Body of pancreas (tissue), 4 donors: ENCODE results near the gene DIO2. TPM values are rescaled to one million over a fixed set of nuclear protein-coding genes. Genes with fewer than 3 reads are reported as not detected.

ENCODE experiments used
- ATAC-seq: fragments of 150-250 bp; one replicate; pipeline ENCODE4 v1.9.1; 2016
- DNase-seq, 4 donors: peaks; one replicate each; pipeline ENCODE4 v3.0.0-alpha.2; 2019
- H3K27ac ChIP-seq, 4 donors: fragments of 200-600 bp; sonication (generic); 1 replicate in 3 of 4; 2 replicates in 1 of 4; pipeline versions ENCODE4 v1.5.1 to v1.6.1; 2016 to 2019; ENCODE audit warnings: mild to moderate bottlenecking in 1 of 4, mixed read lengths in 1 of 4, moderate library complexity in 1 of 4
- H3K27me3 ChIP-seq, 2 donors: fragments of 200-600 bp; sonication (generic); one replicate each; pipeline ENCODE4 v1.6.0; 2016; ENCODE audit warnings: mild to moderate bottlenecking in 1 of 2
- H3K36me3 ChIP-seq, 2 donors: fragments of 200-600 bp; sonication (generic); replicated peaks in 1 of 2; 2 replicates each; pipeline ENCODE4 v1.5.1; 2016; ENCODE audit warnings: low read depth in 2 of 2; ENCODE audit not compliant: insufficient read depth in 1 of 2
- H3K4me1 ChIP-seq: fragments of 200-600 bp; sonication (generic); one replicate; pipeline ENCODE4 v1.6.0; 2016
- H3K4me3 ChIP-seq, 2 donors: fragments of 200-600 bp; sonication (generic); 1 replicate in 1 of 2; 2 replicates in 1 of 2; pipeline ENCODE4 v1.5.1; 2016 to 2019
- H3K9me3 ChIP-seq, 3 donors: fragments of 200-600 bp; sonication (generic); 1 replicate in 2 of 3; 2 replicates in 1 of 3; pipeline ENCODE4 v1.5.1; 2016
- POLR2A ChIP-seq, 3 donors: fragments of 450-650 bp; IDR thresholded peaks; one replicate each; pipeline ENCODE4 v1.6.1; 2016; ENCODE audit warnings: antibody characterized with exemption in 3 of 3, mild to moderate bottlenecking in 2 of 3
- WGBS, 2 donors: methylation state at CpG; one replicate each; pipeline ENCODE4 v1.1.5; 2017; 5-methylcytosine and 5-hydroxymethylcytosine counted together
- intact Hi-C: fragments of 100-400 bp; cut with DNase I; formaldehyde crosslinking; loops from one replicate; pipeline ENCODE4 v1.15.1; 2023
- total RNA-seq, 2 donors: library from RNA; depleted of rRNA; stranded (reverse); fragments of >200 nt; gene quantifications; one replicate each; pipeline ENCODE4 v1.1.0, GENCODE V29; 2016
- TF ChIP-seq, protein P1 (sequence below), 7 experiments: fragments of 450-650 bp in 4 of 7; fragments of 200-600 bp in 3 of 7; sonication (generic) in 3 of 7; IDR thresholded peaks; one replicate each; pipeline ENCODE4 v1.5.1; 2016 to 2019; ENCODE audit warnings: antibody characterized with exemption in 7 of 7

DIO2 gene
- total RNA-seq, 2 donors from 2014 or later, result under 0.01 to 1.8 TPM

- WGBS, 2 donors, result 42 to 60% methylated on average over 10 of the region's 10 CpGs
- intact Hi-C loops, result no loop called here
- TF ChIP-seq, protein P1, sequence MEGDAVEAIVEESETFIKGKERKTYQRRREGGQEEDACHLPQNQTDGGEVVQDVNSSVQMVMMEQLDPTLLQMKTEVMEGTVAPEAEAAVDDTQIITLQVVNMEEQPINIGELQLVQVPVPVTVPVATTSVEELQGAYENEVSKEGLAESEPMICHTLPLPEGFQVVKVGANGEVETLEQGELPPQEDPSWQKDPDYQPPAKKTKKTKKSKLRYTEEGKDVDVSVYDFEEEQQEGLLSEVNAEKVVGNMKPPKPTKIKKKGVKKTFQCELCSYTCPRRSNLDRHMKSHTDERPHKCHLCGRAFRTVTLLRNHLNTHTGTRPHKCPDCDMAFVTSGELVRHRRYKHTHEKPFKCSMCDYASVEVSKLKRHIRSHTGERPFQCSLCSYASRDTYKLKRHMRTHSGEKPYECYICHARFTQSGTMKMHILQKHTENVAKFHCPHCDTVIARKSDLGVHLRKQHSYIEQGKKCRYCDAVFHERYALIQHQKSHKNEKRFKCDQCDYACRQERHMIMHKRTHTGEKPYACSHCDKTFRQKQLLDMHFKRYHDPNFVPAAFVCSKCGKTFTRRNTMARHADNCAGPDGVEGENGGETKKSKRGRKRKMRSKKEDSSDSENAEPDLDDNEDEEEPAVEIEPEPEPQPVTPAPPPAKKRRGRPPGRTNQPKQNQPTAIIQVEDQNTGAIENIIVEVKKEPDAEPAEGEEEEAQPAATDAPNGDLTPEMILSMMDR (IDR thresholded peaks at IDR 0.05), result no peak
- TF ChIP-seq POLR2A (IDR thresholded peaks at IDR 0.05), result no peak
- Histone ChIP-seq H3K27me3 (no peaks in the 10 kb centered on the region), H3K4me3 (no peak overlapping the region), H3K4me1 (no peaks in the 10 kb centered on the region), H3K9me3 (no peaks in the 10 kb centered on the region), H3K27ac (no peak overlapping the region), H3K36me3 (no peaks in the 10 kb centered on the region)
- ATAC-seq (no peak), DNase-seq (peak in 1 of 4 donors; percentile 18)
Measured at GRCh38 chr14:80215756-80216581, 4.7 kb upstream of the DIO2 start.

GRCh38 chr14:80215081-80215480 is 3.8 kb upstream of the DIO2 start:
- TF ChIP-seq, protein P1 (IDR thresholded peaks at IDR 0.05), result no peak
- no peak for TF ChIP-seq POLR2A (IDR thresholded peaks at IDR 0.05)
- Histone ChIP-seq H3K4me3 (no peak overlapping the region), H3K36me3 (no peaks in the 10 kb centered on the region), H3K27me3 (no peaks in the 10 kb centered on the region), H3K4me1 (no peaks in the 10 kb centered on the region), H3K9me3 (no peaks in the 10 kb centered on the region), H3K27ac (no peak overlapping the region)
- intact Hi-C loops, result no loop called here
- 86 to 88% methylated on average over 4 of the region's 4 CpGs for WGBS, 2 donors
- DNase-seq (no peak), ATAC-seq (no peak)

DNA sequence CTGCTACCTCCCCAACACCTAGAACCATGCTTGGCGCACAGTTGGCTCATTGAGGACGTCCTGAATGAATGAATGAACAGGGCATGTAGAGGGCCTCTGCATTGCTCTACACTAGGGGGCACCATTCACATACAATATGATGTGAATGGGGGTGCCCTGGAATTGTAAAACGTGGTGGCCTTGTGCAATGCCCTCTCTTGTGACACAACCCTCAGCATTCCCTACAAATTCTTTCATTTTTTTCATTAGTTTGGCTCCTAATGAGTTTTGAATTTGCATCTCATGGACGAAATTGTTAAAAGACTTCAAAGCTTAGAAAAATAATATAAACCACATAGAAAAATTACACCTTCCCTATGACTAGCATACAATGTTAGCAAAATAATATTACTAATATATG is 2.3 kb upstream of the DIO2 start:
- H3K36me3 ChIP-seq, result no peaks in the 10 kb centered on the region
- 41 to 46% methylated on average over 4 of the region's 4 CpGs for WGBS, 2 donors
- DNase-seq (peak; percentile 24 to 55 (median 40)), ATAC-seq (peak; percentile 56)
- H3K27ac ChIP-seq, result no peak overlapping the region
- intact Hi-C loops, result no loop called here
- no peaks in the 10 kb centered on the region for H3K4me1 ChIP-seq
- TF ChIP-seq, protein P1 (IDR thresholded peaks at IDR 0.05), result peak in 6 of 7 experiments; percentile 10 to 50 (median 33)
- TF ChIP-seq POLR2A (IDR thresholded peaks at IDR 0.05), result no peak
- no peak overlapping the region for H3K4me3 ChIP-seq
- H3K9me3 ChIP-seq, result no peaks in the 10 kb centered on the region
- no peaks in the 10 kb centered on the region for H3K27me3 ChIP-seq

- H3K36me3 ChIP-seq, result no peaks in the 10 kb centered on the region
- no peak overlapping the region for H3K27ac ChIP-seq
- ATAC-seq (peak; percentile 34), DNase-seq (no peak)
- intact Hi-C loops, result no loop called here
- no peaks in the 10 kb centered on the region for H3K9me3 ChIP-seq
- WGBS, 2 donors, result 2 to 5% methylated on average over 5 of the region's 5 CpGs
- no peaks in the 10 kb centered on the region for H3K27me3 ChIP-seq
- no peak overlapping the region for H3K4me3 ChIP-seq
- no peaks in the 10 kb centered on the region for H3K4me1 ChIP-seq
- TF ChIP-seq POLR2A (IDR thresholded peaks at IDR 0.05), result no peak
- TF ChIP-seq, protein P1 (IDR thresholded peaks at IDR 0.05), result no peak
Measured at GRCh38 chr14:80212023-80212397, 706 bp upstream of the DIO2 start.

DNA sequence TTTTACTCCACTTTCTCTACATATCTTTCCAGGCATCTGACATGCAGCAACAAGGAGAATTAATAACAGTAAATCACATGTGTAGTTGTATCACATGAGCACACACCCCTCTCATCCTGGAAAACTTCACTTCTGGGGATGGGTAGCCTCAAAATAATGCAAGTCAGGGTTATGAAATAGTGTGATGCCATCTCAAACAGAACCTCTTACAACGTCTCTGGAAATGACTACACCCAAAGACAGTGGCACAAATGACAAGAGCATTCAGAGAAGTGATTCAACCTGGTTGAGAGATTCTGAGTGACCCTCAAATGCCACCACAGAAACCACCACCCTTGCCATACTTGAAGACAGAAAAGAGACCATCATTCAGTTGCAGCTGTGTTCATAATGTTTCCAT is 2.8 kb downstream of the DIO2 start:
- no peaks in the 10 kb centered on the region for H3K9me3 ChIP-seq
- no peaks in the 10 kb centered on the region for H3K27me3 ChIP-seq
- TF ChIP-seq, protein P1 (IDR thresholded peaks at IDR 0.05), result no peak
- TF ChIP-seq POLR2A (IDR thresholded peaks at IDR 0.05), result no peak
- intact Hi-C loops, result no loop called here
- no peaks in the 10 kb centered on the region for H3K4me1 ChIP-seq
- ATAC-seq (no peak), DNase-seq (no peak)
- H3K36me3 ChIP-seq, result no peaks in the 10 kb centered on the region
- 38 to 42% methylated on average over 1 of the region's 1 CpG for WGBS, 2 donors
- H3K27ac ChIP-seq, result no peak overlapping the region
- H3K4me3 ChIP-seq, result no peak overlapping the region
